ENCODE measurements around the gene FHL1.

The FHL1 gene

DNA sequence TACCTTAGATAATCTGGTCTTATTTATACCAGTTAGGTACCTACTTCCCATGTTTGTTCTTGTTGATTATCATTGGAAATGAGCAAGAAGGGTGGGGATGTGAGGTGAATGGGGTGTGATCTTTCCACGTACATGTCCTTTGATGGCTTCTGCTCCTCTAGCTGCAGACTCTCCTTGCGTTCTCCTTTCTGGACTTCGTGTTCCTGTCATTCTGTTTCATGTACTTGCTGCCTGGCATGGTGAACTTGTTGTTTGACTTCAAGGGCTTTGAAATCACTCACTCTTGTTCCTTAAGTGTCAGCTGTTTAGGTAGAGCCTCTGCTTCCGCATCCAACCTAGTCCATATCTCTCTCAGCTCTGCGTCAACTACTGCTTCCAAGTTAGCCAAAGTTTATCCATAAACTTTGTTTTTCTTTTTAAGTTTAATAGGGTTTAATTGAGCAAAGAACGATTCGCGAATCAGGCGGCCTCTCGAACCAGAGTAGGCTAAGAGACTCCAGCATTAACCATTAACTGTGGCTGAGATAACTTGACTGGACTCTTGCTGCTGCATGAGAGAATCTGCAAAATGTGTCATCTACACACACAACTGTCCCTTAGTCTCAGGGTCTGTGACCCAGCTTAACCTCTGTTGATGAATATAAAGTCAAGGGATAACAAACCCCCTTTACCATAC lies 42.8 kb downstream of the FHL1 start:
- no peak for DNase-seq

DNA sequence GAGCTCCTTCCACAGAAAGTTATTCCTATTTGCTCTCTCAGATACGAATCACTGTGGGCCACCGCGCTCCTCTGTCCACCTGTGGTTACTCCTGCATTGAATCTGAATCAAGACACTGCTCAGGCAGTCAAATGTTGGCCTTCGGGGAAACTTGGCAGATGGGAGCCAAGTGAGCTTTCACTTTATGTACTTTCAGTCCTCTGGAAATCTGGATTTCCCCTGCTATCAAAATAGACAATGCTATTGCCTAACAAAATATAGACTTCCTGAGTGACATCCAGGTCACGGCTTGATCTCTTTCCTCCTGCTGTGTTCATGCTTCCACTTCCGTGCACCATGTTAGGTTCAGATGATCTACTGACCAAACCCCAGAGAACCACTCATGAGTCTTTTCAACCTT lies 43.8 kb downstream of the FHL1 start:
- no peak for DNase-seq

DNA sequence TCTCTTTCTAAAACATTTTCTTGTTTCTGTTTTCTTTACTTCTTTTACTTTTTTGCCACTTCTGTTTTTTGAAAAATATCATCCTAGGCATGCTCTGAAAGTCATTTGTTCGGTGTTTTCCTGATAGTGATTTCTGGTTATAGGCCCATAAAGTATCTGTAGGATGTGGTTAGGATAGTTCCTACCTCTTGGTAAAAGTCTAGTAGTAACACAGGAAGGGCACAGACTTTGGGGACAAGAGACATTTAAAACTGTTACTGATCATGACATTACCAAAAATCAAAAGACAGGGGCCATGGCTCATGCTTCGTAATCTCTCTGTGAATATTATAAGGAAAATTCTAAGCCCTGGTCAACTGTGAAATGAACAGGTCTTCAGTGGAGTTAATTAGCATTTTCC lies 44.8 kb downstream of the FHL1 start:
- DNase-seq: no peak

DNA sequence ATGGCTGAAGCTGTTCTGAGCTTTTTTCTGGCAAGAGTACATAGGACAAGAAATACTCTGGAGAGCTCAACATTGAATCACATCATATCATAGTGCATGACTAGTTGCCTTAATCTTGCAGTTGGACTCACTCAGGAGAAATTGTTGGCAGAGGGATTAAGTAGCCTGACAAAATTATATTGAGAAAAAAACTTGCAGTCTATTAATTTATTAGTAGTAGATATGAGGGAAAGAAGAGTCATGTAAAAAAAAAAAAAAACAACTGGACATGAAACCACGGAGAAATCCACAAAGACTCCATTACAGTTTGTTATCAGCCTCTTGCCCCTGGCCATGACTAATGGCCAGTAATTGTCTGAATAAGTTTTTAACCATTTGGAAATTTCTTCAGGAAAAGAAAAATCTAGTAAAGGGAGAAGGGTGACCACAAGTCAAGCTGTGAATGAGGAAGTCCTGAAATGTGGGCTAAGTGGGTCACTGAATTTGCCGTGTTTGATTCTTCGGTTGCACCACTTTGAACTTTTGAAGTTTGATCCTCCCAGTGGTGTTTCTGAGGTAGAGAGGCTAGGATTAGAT lies 45.6 kb downstream of the FHL1 start:
- DNase-seq: no peak

DNA sequence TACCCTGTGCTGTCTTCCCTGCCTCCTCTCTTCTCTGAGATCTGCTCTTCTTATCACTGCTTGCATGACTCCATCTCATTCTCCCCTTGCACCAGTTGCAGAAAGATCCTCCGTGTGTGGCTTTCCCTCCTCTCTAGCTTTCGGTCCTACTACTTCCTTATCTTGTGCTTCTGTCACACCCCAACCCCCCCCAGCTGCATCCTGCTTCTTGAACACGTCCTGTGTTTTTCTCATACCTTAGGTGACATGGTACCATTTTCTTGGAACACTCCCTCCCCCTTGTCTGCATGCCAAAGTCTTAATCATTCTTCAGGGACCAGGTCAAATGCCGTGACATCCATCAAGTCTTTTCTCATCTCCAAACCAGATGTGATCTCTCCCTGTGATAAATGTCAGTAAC lies 46.4 kb downstream of the FHL1 start:
- no peak for DNase-seq

DNA sequence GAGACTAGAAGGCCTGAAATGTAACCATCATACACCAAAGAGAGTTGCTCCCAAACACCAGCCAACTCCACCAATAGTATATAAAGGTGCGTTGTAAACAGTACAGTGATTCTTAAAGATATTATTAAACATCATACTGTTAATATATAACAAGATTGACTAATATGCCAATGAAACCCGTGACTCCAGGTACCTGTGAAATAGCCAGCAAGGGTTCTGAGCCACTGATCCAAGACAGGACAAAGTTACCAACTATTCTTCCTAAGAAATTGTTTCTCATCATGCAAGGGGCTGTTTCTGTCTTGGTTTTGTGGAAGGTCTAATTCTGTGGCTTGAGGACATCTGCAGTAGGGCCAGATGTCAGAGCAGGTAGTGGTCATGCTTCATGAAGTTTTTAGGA lies 47.2 kb downstream of the FHL1 start:
- DNase-seq: no peak

DNA sequence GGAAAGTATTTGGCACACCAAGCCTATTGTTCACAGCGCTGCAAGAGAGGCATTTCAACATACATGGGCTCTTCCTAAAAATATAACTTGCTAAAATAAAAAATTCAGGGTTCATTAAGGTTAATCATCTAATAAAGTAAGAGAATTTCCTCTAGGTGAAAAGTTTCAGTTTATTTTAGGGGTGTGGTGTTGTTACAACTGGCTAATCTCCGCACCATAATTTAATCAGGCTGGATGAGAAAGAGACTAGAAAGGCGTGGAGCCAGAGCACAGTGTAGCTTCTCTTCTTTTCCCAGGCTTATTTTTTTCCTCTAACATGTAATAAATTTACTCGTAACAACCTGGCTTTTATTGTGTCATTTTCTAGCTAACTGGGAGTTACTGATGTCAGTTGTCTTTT lies 47.9 kb downstream of the FHL1 start:
- no peak for DNase-seq

DNA sequence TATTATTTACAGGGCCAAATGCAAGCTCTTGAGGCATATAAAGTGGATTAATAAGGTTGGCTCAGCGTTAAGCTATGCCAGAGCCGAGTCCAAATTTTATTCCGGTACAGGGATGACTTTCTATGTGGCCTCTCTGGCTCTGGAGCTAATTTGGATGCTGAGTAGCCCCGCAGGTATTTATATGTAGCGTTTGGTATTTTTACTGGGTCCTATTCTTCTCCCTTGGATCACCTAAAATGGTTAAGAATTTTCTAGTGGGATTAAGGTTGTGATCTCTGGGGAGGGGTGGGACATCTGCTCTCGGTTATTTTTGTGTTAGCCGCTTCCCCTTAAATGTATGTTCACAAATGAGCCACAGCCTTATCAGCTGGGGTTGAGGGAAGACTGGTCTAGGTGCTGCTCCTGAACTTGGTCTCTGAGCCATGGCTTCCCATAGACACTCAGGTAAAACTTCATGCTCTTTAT lies 49.4 kb downstream of the FHL1 start:
- DNase-seq: no peak

DNA sequence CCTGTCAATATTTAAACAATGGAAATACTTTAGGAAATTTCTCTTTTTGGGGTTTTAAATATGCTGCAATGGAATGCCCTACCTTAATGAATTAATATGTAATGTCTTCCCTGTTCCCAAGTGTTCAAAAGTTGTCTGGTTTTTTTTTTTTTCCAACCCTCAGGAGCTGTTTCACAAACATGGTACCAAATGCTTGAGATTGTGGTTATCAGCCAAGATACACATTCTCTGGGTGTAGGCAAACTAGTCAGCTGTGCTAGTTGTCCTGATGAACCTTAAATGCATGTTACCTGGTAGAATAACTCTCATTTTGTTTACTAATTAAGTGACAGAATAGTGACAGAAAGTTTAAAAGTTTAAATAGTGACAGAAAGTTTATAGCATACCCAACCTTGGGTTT lies 50.7 kb downstream of the FHL1 start:
- DNase-seq: no peak

DNA sequence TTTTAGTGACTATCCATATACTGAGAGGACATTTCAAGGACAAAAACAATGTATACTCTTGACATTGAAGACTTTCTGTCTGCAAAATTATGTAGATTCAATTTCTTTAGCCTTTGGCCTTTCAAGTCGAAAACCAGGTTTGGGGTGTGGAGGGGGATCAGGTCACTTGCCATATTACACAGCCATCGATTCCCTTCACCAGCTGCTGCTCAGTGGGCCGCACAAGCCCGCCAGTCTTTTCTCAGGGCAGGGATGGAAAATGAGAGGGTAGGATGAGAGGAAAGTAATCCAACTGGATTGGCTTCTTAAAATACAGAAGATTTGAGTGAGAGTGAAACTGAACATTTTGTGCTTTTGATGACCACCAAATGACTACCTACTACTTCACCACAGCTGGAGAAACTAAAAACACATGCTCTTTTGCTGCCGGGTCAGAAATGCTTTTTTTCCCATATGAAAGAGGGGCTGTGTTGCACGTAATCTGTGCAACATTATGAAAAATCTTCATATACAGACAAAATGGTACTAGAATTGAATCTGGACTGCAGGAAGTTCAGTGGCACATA lies 51.4 kb downstream of the FHL1 start:
- DNase-seq: no peak

DNA sequence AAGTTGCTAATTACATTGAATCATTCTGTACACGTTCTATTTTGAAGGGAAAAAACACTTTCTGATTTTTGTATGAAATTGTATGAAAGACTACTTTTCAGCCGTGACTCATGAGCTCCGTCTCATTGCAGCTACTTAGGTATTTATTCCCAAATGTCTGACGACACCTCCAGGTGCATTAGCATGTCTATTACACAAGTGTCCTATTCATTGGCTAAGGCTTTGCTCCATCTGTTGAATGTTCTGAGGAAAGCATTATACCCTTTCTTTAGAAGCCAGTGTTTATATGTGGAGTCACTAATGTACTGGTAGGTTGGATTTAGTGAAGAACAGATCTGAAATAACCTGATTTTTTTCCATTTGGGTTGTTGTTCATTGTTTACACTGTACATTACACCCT lies 52.0 kb downstream of the FHL1 start:
- DNase-seq: no peak

DNA sequence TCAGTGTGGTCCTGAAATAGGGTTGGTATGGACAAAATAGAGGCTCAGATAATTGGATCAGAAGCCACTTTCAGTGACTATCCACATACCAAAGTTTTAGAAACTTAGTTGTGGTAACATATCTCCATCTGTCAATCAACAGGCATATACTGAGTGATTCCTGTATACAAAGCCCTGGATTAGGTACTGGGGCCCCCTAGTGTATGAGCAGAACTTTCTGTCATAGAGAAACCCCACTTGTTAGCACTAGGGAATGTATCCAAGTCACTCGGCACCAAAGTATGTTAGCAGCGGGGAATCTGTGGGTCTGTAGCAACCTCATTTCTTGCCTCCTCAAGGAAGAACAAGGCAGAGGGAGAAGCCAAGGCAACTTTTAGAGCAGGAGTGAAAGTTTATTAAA lies 53.1 kb downstream of the FHL1 start:
- no peak for DNase-seq

DNA sequence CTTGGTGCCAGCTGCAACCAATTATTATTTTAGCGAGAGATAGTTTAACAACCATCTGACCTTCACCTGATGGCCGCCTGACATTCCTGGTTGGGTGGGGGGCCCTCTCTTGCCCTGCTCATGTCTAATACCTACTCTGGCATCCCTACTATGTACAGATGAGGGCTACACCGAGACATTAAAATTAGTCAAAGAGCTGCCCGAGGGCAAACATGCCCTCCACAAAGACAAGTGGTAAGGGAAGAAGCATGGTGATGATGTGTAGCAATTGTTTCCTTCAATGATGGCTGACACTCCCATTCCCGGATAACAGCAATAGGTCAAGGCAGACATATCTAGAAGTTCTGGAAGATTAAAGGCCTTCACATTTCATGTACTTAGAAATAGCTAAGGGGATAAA lies 54.3 kb downstream of the FHL1 start:
- no peak for DNase-seq

DNA sequence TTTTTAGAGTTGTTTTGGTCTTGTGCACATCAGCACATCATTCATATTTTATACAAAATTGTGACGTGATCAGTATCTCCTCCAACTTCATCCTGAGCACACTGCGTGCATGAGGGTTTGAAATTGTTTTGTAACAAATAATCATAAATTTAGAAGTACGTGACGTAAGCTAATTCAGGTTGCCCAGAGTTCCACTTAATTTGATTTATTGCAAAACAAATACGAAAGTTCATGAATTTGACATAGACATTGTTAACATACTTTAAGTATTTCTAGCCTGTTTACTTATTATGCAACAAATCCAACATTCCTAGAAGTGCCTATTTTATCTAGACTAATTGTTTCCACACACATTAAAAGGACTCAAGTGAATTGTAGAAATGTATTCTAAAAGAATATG lies 55.6 kb downstream of the FHL1 start:
- no peak for DNase-seq

DNA sequence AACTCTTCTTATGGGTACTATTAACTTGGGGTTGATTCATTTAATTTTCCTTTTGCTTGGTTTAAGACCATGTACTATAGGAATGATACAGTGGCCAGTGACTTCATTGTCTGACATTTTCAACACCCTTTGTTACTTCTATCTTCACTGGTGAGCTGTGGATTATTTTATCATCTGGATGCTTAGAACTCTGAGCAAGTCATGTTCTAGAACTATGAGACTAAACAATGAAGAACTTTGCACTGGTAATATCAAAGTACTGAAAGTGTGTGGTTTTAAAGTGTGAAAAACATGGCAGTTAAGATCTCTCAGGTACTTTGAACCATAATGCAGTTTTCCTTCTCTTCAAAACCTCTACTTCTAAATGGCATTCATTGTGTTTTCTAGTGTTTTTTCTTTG lies 56.1 kb downstream of the FHL1 start:
- no peak for DNase-seq

DNA sequence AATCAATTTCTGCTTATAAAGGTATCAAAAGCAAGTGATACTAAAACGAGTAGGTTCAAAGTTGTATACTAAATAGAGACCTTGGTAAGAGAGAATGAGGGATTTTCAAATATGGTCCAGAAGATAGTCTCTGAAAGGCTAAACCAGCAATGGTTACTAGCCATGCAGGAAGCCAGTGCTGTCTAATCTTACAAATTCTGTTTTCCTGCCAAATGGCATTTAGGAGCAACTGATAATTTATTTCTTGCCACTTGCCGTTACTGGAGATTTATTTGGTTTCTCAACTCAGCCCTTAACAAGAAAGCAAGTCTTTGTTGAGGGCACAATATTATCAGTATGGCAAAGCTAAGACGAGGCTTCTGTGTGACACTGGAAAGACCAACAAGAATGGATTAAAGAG lies 56.6 kb downstream of the FHL1 start:
- DNase-seq: no peak

DNA sequence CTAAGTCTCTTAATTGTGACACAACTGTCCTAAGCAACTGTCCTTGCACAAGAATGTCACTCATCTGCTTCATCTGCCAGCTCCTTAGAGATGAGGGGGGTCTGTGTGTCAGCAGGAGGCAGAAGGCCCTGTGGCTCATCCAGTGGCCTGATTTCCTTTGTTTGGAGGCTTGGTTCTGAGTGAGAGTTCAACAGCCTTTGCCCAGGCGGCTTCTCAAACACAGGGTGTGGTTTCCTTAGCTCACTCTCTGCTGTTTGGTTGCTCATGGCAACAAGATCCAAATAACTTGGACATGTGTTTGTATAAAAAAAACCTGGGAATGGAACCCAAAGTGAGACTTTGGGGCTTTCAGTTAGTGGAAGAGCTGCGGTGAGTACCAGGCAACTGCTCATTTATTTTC lies 57.2 kb downstream of the FHL1 start:
- no peak for DNase-seq

DNA sequence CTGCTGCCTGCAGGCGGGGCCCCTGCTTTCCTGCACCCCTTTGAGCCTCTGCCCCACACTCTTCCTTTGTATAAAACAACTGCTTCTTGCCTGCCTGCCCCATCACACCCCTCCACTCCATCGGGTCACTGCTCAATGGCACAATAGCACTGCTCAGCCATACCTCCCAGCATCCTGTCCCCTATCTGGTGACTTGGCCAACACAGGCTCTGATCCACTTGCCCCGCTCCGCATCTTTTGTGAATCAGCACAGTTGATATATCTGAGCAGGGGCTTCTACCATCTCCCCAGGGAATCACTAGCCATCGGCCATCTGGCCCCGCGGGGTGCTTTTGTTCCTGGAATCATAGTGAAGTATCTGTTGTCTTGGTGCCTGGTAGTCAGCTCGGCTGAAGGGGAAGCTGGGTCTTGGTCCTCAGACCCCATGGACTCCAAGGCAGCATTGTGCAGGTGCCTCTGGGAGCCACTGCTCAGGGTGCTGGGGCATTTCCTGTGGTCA lies 58.6 kb downstream of the FHL1 start:
- no peak for DNase-seq

DNA sequence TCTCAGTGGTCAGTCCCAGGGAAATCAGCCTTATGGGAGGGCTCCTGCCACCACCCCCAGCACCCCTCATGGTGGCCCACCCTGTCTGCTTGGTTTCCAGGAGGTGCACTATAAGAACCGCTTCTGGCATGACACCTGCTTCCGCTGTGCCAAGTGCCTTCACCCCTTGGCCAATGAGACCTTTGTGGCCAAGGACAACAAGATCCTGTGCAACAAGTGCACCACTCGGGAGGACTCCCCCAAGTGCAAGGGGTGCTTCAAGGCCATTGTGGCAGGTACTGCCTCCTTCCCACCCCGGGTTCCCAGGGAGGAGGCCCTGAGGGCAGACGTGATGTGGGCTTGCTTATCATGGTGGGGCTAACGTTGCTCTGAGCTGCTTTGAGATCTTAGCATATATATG lies 59.6 kb downstream of the FHL1 start:
- DNase-seq: no peak

DNA sequence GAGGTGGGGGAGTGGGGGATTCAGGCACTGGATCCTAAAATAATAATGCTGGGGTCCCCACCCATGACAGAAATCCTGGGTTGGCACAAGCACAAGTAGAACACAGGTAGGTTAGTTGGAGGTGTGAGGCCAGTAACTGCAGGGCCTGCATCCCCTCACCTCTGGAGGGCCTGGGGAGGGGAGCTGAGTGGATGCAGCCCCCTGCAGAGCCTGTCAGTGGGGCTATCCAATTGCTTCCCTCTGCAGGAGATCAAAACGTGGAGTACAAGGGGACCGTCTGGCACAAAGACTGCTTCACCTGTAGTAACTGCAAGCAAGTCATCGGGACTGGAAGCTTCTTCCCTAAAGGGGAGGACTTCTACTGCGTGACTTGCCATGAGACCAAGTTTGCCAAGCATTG lies 60.2 kb downstream of the FHL1 start:
- no peak for DNase-seq

DNA sequence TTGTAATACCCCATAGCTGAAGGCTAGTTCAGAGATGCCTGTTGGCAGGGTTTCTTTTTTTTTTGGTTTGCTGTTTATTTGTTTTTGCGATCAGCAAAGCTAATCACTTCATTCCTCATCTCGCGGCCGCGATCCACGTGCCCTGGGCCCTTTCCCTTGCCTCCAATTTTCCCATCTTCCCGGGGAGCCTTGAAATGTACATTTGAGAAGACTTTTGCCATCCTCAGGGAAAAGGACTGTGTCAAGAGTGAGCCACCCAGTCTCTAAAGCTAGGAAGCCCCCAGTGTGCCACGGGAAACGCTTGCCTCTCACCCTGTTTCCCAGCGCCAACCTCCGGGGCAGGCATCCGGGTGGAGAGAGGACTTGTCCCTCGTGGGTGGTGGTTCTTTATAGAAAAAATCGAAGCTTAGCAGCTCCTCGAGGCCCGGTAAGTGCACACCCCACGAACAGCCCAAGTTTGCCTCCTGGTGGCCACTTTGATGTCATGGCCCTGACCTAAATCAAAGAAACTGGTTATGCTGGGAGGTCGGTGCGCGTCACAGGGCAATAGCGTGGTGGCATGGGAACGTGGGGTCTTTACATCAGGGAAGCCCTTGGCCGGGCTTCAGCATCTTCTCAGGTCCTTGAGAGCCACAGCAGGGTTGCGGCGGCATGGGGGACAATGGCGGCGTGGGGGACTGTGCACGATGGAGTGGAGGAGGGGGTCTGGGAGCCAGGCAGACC lies 61.8 kb downstream of the FHL1 start:
- DNase-seq: no peak

DNA sequence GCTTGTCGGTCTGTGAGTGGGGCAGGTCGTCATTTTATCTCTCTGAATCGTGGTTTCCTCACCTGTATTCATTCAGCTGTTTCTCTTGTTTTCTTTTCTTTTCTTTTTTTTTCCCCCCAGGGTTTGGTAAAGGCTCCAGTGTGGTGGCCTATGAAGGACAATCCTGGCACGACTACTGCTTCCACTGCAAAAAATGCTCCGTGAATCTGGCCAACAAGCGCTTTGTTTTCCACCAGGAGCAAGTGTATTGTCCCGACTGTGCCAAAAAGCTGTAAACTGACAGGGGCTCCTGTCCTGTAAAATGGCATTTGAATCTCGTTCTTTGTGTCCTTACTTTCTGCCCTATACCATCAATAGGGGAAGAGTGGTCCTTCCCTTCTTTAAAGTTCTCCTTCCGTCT lies 62.4 kb downstream of the FHL1 start:
- DNase-seq: no peak

DNA sequence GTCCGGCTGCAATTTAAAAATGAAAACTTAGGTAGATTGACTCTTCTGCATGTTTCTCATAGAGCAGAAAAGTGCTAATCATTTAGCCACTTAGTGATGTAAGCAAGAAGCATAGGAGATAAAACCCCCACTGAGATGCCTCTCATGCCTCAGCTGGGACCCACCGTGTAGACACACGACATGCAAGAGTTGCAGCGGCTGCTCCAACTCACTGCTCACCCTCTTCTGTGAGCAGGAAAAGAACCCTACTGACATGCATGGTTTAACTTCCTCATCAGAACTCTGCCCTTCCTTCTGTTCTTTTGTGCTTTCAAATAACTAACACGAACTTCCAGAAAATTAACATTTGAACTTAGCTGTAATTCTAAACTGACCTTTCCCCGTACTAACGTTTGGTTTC lies 62.9 kb downstream of the FHL1 start:
- no peak for DNase-seq

DNA sequence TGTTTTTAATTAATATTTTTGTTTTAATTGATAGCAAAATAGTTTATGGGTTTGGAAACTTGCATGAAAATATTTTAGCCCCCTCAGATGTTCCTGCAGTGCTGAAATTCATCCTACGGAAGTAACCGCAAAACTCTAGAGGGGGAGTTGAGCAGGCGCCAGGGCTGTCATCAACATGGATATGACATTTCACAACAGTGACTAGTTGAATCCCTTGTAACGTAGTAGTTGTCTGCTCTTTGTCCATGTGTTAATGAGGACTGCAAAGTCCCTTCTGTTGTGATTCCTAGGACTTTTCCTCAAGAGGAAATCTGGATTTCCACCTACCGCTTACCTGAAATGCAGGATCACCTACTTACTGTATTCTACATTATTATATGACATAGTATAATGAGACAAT lies 63.5 kb downstream of the FHL1 start:
- DNase-seq: no peak

Data from DMS79 treated with DMSO at 0.1 percent for 48 hours (cell line).